ENCODE data around the gene NUB1. TPM values are rescaled to one million over a fixed set of nuclear protein-coding genes. Genes with fewer than 3 reads are reported as not detected.

The NUB1 gene, protein sequence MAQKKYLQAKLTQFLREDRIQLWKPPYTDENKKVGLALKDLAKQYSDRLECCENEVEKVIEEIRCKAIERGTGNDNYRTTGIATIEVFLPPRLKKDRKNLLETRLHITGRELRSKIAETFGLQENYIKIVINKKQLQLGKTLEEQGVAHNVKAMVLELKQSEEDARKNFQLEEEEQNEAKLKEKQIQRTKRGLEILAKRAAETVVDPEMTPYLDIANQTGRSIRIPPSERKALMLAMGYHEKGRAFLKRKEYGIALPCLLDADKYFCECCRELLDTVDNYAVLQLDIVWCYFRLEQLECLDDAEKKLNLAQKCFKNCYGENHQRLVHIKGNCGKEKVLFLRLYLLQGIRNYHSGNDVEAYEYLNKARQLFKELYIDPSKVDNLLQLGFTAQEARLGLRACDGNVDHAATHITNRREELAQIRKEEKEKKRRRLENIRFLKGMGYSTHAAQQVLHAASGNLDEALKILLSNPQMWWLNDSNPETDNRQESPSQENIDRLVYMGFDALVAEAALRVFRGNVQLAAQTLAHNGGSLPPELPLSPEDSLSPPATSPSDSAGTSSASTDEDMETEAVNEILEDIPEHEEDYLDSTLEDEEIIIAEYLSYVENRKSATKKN
- 31.6 and 43.1 TPM in 2 replicates for total RNA-seq

DNA sequence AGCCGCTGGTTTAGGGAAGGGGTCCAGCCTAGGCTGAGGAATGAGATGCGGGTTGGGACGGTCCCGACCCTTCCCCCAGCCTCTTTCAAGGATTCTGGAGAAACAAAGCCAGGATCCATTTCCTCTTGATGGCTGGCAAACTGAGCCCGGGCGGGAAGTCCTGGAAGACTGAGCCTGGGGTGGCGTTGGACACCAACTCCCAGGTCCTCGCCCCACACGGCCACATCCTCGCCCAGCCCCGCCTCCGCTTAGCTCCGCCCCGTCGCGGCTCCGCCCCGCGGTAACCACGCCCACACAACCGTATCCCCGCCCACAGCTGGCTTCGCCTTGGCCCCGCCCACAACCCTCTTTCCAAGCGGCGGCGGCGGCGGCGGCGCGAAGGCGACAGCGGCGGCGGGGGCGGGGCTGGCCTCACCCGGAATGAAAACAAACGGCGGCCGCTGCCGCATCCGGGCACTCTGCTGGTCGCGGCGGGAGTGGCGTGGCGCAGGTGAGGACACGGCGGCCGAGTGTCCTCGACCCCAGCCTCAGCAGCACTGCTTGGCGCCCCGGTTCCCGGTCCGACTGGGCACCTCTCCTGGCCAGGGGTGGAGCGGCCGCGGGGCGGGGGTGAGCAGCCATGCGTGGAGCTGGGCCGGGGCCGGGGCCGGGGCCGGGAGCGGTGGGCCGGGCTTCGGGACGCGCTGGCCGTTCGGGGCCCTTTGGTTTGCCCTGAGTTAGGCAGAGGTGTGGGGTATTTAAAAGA, at the start of gene NUB1:
NUB1 (plus strand) TSS at position 456 of the 745 bp plus-strand sequence. CDS start 3,538 bp downstream, outside the sequence.

DNA sequence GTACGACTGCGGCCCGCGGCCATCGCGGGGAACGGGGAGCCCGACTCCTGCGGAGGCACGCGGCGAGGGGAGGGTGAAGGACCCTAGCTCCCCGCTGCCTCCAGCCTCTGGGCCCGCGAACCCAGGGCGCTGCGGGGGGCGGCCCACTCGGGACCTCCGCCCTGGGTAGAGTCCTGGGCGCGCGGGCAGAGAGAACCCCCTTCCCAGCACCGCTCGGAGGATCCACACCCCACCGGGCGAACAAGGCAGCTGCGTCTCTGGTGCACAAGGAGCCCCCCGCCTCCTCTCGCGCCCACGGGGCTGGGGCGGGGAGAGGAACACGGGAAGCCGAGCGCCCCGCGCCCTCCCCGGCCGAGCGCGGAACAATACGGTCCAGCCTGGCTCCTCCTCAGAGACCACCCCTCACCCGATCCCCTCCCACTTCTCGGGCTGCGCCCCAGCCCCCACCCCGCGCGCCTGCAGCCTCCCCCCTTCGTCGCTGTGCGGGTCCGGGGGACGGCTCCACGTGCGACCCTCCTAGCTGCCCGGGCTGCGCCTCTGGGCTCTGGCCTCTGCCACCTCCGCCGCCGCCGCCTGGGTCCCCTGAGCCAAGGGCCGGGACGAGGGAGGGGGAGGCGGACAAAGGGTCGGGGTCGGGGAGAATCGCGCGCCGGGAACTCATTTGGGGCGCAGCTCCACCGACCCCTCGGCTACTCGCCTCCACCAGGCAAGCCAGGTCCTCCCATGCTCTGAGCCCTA, 68.2 kb downstream of the NUB1 start, which contains the start of gene WDR86:
WDR86 (minus strand) TSS at position 372 of the 738 bp plus-strand sequence. CDS start 449 bp downstream, outside the sequence.

Other genes starting within 250 kb of the NUB1 start
- gene GBX1, start 174.1 kb upstream of the NUB1 start, total RNA-seq: 0.24 TPM in 1 of 2 replicates, not detected in the other
- not detected in 2 replicates for gene ASB10, start 154.6 kb upstream of the NUB1 start, total RNA-seq
- not detected in 2 replicates for gene H2BK1, start 131.3 kb upstream of the NUB1 start, total RNA-seq
- gene ABCF2, start 114.6 kb upstream of the NUB1 start, total RNA-seq: 70.1 and 85.5 TPM in 2 replicates
- gene CHPF2, start 109.3 kb upstream of the NUB1 start, total RNA-seq: 32.8 and 47.0 TPM in 2 replicates
- gene SMARCD3, start 93.1 kb upstream of the NUB1 start, total RNA-seq: 6.8 and 13.0 TPM in 2 replicates
- gene WDR86, start 68.2 kb downstream of the NUB1 start, total RNA-seq: 0.24 and 1.3 TPM in 2 replicates
- not detected in 2 replicates for gene CRYGN, start 98.3 kb downstream of the NUB1 start, total RNA-seq
- 69.9 and 81.7 TPM in 2 replicates for gene RHEB, start 178.1 kb downstream of the NUB1 start, total RNA-seq